Measurements from ENCODE around the gene LCLAT1.

Gene LCLAT1

DNA sequence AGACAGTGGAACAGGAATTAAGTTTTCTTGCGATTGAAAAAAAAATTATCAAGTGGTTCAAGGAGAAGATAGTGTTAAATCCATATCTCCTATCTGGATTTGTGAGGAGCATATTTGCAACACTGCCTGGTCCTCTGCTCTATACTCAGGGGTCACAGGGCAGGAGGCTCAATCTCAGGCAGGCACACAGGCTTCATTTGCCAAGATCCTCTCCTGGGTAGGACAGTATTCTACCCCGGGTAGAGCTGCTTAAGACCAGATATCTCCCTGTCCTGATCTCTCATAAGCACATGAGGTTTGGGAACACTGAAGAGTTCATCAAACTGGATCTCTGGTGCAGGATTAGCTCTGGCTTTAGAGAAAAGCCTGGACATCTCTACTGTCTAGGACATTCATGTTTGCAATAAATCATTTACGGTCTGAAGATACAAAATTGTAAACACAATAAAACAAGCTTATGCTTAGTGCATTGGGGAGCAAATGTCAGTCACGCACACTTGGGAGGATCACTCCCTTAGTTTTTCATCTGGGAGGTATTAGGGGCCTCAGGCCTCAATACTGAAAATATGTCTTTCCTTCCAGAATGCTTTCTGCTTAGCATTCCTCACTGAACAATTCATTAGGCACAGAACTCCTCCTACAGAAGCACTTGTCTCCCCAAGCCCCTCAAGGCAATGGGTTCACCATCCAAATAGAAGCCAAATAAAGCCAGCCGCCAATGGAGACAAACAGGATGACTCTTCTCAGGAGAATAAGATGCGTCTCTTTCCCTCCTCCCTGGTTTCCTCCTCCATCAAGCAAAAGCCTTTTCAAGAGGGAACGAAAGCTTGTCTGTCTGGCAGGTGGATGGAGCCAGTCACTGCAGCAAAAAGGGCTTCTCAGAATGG, 34.1 kb upstream of the LCLAT1 start:
- no peak for TF ChIP-seq CTCF (IDR thresholded peaks at IDR 0.05; ENCODE audit: low read depth, low read length)
- DNase-seq (ENCODE audit: extremely low read depth, low read depth), result no peak

GRCh38 chr2:30414961-30415360, 32.1 kb upstream of the LCLAT1 start:
- DNase-seq (ENCODE audit: extremely low read depth, low read depth), result no peak
- TF ChIP-seq CTCF (IDR thresholded peaks at IDR 0.05; ENCODE audit: low read depth, low read length), result no peak

- DNase-seq (ENCODE audit: extremely low read depth, low read depth), result no peak
- TF ChIP-seq CTCF (IDR thresholded peaks at IDR 0.05; ENCODE audit: low read depth, low read length), result no peak
Measured at GRCh38 chr2:30417253-30417652, 29.8 kb upstream of the LCLAT1 start.

GRCh38 chr2:30421026-30421603, 25.9 kb upstream of the LCLAT1 start:
- no peak for DNase-seq (ENCODE audit: extremely low read depth, low read depth)
- TF ChIP-seq CTCF (IDR thresholded peaks at IDR 0.05; ENCODE audit: low read depth, low read length), result no peak

GRCh38 chr2:30421604-30422443, 25.2 kb upstream of the LCLAT1 start:
- no peak for TF ChIP-seq CTCF (IDR thresholded peaks at IDR 0.05; ENCODE audit: low read depth, low read length)
- peak; percentile 77 for DNase-seq (ENCODE audit: extremely low read depth, low read depth)

DNA sequence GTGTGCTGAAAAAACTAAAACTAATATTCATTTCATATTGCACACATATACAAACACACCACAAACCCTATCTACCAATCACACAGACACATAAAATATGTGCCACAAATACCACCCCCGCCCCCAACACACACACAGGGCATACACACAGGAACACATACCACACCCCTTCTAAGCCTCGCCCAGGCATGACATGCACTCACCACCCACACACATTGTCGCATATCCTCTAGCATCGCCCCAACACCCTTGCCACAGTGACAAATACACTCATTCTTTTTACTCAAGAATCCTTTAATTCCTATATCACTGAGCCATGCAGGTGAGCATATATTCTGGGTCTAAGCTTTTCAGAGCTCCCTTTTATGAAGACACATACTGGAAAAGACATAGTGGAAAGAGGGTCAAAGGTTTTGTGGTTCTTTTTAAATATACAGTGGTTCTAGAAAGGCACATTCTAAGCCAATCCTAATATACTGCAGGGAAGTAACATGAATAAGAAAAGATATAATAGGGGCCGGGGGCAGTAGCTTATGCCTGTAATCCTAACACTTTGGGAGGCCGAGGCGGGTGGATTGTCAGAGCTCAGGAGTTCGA, 24.5 kb upstream of the LCLAT1 start:
- no peak for TF ChIP-seq CTCF (IDR thresholded peaks at IDR 0.05; ENCODE audit: low read depth, low read length)
- no peak for DNase-seq (ENCODE audit: extremely low read depth, low read depth)
